Activated CD8-positive, alpha-beta memory T cell treated with anti-CD3 and anti-CD28 coated beads for 24 hours (primary cell): ENCODE data around the gene ZNF354C.
A peak's percentile ranks its signal among the peaks of the same experiment; 100 is the strongest.
"Not testable (repeated sequence)": the region's sequence is repeated elsewhere in the genome, so short reads cannot be mapped to it uniquely, and the experiment has no call there.

Experiments used
- DNase-seq: peaks from one replicate; pipeline ENCODE4 v3.0.0-alpha.2; 2020

ZNF354C gene

DNA sequence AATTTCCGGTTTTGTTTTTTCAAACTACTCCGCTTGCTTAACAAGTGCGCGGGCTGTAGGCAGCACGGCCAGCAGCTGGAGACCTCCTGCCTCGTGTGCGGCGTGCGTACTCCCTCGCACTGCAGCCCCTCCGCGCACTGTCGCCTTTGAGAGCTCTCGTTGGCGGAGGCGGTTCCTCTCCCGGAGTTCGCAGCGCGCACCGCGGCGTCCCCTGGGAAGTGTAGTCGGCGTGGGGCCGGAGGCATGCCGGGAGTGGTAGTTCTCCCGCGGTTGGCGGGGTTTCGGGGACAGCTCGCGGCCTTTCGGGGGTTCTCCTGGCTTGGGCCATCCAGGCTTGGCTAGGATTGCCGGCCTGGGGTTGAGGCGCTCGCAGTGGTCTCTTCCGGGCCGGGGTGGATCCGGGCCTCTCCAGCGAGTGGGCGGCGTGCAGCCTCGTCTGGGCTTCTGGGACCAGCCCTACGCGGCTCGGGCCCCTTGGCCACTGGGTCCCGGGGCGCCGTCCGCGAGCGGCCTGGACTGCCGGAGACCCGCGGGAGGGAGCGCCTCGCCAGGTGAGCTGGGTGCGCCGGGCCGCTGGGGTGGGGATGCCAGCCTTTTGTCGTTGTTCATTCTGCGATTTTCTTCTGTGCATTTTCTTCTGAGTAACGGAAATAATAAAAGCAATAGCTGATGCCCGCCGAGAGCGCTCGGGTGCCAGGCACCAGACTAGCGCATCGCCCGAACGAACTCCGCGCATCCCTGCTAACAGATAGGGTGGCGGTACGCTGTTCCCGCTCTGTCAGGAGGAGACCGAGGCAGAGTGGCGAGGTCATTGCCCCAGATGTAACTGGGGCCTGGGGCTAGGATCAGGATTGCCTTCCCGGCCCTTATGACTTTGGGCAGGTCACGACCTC, at the start of gene ZNF354C:
Gene ZNF354C, plus strand, starts transcription at position 258 of the 893 bp plus-strand sequence. CDS start 1,696 bp downstream, outside the sequence.
- peak; percentile 94 for DNase-seq

DNA sequence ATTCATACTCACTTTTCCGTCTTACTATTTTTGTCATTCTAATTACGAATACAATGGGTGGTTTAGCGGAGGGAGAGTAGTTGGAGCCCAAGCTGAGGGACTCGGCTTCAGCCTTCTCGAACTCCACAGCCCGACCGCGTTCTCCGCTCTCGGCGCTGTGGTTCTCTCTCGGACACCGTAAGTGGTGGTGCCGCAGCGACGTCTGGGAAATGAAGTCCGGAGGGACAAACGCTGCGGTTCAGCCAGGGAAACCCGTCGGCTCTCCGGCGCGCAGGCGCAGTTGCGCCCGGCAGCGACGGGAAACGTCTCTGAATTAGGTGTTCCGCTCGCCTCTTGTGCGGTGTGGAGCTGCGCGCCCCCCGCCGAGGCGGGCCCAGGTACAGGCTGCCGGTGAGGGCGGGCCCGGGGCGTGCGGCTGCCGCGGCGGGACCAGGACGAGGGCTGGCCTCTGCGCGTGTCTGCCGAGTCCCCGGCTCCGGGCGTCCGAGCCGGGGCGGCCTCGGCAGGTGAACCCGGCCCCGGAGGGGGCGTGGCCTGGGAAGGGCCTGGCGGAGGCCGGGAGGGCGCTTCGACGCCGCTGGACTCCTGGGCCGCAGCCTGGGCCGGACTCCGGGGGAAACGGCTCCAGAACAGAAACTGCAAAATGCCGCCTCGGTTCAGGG, 36.5 kb upstream of the ZNF354C start, which contains the start of gene ZNF879:
Gene ZNF879, plus strand, starts transcription at position 277 of the 662 bp plus-strand sequence. CDS start 1,201 bp downstream, outside the sequence.
- DNase-seq = peak; percentile 97

DNA sequence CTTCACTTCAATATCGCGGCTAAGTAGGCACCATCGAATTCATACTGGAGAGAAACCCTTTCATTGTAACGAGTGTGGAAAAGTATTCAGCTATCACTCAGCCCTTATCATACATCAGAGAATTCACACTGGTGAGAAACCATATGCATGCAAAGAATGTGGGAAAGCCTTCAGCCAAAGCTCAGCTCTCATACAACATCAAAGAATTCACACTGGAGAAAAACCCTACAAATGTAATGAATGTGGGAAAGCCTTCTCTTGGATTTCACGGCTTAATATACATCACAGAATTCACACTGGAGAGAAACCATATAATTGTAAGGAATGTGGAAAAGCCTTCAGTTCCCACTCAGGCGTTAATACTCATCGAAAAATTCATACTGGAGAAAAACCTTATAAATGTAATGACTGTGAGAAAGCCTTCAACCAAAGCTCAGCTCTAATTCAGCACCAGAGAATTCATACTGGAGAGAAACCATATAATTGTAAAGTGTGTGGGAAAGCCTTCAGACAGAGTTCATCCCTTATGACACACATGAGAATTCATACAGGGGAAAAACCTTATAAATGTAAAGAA, 27.1 kb upstream of the ZNF354C start:
- no peak for DNase-seq

DNA sequence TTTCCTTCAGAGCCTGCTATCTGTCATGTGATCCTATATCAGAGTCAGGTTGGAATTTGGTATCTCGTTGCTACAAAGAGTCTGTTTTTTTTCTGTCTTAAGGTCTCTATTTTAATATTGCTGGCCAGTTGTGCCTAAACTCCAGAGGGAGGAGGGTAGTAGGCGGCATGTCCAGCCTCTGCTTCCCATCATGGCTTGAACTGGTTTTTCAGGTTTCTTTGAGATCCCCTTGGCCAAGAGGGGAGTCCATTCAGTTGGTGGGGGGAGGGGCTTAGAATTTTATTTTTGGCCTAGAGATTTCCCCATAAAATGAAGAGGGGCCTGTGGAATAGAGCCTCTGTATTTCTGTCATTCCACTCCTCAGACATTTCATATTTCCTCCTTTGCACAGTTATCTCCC, 15.4 kb upstream of the ZNF354C start:
- no peak for DNase-seq

DNA sequence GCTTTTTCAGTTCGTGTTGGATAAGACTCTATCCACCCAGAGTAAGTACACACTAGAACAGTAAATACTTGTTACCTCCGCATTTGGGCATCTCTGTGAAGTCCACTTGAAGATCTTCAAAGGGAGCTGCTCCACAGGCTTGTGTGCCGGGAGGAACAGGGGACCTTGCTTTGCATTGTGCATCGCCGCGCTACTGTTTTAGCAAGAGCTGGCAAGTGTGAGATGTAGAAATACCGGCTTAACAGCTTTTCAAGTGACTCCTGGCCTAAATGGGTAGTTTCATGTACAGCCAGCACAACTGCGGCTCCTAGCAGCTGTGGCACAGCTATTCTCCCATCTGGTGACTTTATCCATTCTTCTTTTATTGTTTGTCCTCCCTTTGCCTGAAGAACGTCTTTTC, 8.4 kb upstream of the ZNF354C start:
- no peak for DNase-seq

DNA sequence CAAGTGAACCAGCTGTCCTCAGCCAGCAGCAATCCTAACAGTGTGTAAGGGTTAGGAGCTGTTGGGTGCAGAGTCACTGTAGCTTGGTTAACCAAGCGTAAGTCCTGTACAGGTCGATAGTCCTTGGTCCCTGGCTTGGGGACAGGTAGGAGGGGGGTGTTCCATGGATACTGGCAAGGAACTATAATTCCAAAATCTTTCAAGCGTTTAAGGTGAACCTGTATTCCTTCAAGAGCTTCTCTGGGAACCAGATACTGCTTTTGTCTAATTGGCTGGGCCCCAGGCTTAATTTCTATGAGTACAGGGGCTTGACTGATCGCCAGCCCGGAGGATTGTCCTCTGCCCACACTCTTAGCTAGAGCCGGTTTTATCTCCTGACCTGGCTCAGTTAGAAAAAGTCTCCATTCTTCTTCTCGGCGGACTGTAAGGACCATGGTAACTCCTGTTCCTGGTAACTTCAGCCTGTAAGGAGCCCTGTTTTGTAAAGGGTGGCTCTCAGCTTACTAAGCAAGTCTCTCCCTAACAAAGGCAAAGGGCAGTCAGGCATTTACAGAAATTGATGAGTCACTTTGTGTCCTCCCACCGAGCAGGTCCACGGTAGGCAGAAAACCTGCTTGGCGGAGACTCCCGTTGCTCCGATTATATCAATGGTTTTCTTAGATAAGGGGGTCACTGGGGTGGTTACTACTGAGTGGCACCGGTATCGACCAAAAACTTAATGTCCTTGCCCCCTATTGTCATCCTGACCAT, 6.0 kb upstream of the ZNF354C start:
- DNase-seq = no peak

GRCh38 chr5:179054876-179055275, 5.3 kb upstream of the ZNF354C start:
- no peak for DNase-seq

- DNase-seq = no peak
Observed at GRCh38 chr5:179055436-179055835, 4.7 kb upstream of the ZNF354C start.

GRCh38 chr5:179055841-179056240, 4.3 kb upstream of the ZNF354C start:
- no peak for DNase-seq

GRCh38 chr5:179061025-179061424, 852 bp downstream of the ZNF354C start:
- DNase-seq = no peak

DNA sequence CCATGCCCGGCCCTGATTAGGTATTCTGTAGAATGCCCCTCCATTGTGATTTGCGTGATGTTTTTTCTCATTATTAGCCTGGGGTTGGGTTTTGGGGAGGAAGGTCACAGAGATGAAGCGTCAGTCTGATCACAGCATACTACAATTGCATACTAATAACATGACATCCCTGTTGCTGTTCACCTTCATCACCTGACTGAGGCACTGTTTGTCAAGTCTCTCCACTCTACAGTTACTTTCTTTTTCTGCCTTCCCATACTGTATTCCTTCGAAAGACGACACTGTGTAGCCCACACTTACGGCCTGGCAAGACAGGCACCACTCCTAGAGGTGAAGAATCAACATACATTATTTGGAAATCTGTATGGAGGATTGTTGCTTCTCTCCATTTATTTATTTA, 5.5 kb downstream of the ZNF354C start:
- no peak for DNase-seq

GRCh38 chr5:179079165-179079987, 19.2 kb downstream of the ZNF354C start:
- DNase-seq = no peak

GRCh38 chr5:179080724-179081123, 20.6 kb downstream of the ZNF354C start:
- no peak for DNase-seq

GRCh38 chr5:179089502-179089901, 29.3 kb downstream of the ZNF354C start:
- no peak for DNase-seq

GRCh38 chr5:179101282-179101681, 41.1 kb downstream of the ZNF354C start:
- DNase-seq = not testable (repeated sequence)

GRCh38 chr5:179110528-179110927, 50.4 kb downstream of the ZNF354C start:
- no peak for DNase-seq

DNA sequence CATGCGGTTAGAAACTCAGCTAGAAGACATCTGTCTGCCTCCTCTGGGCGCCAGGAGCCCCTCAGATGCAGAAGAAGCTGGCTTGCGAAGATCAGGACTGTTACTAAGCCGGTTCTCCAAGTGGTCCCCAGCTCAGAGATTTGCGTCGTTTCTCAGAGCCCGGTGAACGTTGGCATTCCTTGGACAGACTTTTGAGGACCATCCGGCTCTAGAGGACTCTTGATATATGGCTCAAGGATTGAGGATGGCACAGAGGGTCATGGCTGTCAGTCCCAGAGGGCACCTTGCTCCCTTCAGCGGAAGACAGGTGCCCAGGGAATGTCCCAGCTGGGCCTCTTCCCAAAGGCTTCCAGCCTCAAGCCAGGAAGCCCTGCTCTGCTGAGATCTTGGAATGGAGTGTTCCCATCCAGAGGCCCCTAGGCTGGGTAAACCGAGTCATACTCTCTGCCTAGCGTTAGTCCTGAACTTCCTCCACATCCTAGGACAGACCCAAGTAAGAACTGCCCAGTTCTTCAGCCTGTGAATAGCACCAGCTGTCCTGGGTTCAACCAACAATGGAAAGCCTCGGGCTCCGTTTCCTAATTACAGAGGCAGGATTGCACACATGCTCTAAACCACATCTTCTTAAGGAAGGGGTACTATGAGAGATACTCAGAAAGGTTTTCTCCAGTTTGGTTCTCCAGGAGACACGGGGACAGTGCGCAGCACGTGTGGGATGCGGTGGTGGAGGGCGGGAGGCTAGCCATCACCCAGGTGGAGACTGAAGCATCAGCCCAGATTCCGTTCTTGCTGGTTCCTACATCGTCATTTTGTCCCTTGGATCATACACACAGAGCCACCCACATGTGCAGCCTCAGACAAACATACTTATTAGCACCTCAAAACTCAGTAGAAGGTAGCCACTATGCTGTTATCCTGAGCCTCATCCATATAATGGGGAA, 51.4 kb downstream of the ZNF354C start:
- no peak for DNase-seq

DNA sequence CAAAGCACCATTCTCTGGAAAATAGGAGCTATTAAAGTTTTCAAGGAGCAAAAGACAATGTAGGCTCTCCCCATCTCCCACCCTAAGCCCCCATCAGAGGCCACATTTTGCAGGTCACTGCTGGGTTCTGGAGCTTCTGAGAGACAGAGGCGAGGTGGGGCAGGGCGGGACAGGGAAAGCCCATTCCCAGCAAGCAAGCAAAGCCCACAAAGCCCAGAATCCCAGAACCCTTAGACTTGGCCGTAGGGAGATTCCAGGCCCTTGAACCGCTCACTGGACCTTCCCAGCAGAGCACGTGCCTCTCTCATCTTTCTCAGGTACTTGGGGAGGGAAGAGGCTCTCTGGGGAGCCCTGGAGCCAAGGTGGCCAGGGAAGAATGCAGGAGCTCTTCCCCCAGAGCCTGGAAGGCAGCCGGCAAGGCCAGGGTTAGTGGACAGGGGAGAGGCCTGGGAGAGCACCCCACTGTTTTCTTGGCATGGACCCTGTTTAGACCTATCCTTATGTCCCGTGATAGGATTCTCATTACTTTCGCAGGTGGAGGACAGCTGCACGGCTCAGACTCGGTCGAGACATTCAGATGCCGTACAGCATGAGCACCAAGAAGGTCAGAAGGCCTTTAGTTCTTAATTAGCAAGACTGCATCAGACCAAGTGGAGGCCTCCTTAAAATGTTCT, 52.4 kb downstream of the ZNF354C start:
- no peak for DNase-seq

- DNase-seq = no peak
Observed at GRCh38 chr5:179113143-179113530, 53.0 kb downstream of the ZNF354C start.

DNA sequence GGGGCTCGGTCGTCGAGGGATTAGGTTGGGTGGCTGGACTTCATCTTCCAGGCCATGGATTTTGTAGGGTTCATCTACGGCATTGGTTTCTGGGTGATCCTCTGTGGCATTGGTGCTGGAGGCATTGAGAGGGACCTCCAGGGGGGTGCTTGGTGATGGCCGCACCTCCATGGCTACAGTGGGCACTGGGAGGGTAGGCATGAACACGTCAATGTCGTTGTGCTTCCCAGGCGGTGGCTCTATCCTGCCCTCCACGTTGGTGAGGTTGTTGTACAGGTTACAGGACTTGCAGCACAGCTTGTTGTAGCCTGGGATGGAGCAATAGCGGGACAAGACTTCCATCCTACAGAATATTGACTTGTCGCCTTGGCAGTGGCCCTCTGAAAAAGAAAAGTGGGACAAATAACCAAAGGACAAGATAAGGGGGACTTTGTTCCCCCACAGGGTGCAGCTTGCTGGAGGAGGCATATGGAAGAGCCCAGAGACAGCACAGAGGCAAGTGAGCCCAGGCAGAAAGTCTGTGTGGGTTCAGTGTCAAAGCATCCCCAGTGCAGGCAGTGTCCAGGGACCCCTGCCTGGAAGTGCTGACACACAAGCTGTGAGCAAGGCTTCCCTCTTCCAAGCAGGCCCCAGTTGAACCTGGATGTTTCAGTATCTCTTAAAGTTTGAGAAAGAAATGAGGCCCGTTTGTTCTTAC, 53.9 kb downstream of the ZNF354C start:
- DNase-seq = no peak
